ENCODE measurements around the gene TANC1.

TANC1 gene

DNA sequence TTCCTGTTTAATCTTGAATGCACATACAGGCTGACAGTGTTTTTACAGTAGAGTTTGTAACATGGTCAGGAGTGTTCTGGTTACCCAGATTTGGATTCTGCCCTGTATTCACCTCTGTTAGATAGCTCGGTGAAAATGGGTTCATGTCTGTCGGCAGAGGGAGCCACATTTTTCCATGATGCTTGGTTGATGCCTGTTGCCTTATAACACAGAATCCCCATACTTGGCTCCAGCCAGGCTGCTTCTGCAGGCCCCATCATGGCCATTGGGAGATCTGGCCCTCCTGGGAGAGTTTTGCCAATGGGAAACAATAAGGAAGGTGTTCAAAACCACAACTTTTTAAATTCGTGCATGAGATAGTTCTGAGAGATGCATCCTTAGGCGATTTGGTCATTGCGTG lies 240.0 kb downstream of the TANC1 start:
- H3K4me3 ChIP-seq (ENCODE audit: low read depth in 1 of 5, low read length in 5 of 5), result no peak overlapping the region
- no peaks in the 10 kb centered on the region for H3K9me3 ChIP-seq (ENCODE audit: control insufficient read depth in 5 of 5, low read length in 5 of 5)
- H3K27me3 ChIP-seq (ENCODE audit: control insufficient read depth in 5 of 5, insufficient read depth in 4 of 5, low read length in 5 of 5), result no peaks in the 10 kb centered on the region
- no peak overlapping the region for H3K27ac ChIP-seq (ENCODE audit: low read depth, low read length)
- H3K9ac ChIP-seq (ENCODE audit: low read length in 5 of 5), result no peak overlapping the region
- peaks cover 7 to 14% (median 12%) of the 10 kb centered on the region in 5 donors for H3K36me3 ChIP-seq (ENCODE audit: control insufficient read depth in 5 of 5, insufficient read depth in 5 of 5, low read length in 5 of 5)
- no peaks in the 10 kb centered on the region for H3K4me1 ChIP-seq (ENCODE audit: control insufficient read depth in 5 of 5, insufficient read depth in 5 of 5, low read length in 5 of 5)

DNA sequence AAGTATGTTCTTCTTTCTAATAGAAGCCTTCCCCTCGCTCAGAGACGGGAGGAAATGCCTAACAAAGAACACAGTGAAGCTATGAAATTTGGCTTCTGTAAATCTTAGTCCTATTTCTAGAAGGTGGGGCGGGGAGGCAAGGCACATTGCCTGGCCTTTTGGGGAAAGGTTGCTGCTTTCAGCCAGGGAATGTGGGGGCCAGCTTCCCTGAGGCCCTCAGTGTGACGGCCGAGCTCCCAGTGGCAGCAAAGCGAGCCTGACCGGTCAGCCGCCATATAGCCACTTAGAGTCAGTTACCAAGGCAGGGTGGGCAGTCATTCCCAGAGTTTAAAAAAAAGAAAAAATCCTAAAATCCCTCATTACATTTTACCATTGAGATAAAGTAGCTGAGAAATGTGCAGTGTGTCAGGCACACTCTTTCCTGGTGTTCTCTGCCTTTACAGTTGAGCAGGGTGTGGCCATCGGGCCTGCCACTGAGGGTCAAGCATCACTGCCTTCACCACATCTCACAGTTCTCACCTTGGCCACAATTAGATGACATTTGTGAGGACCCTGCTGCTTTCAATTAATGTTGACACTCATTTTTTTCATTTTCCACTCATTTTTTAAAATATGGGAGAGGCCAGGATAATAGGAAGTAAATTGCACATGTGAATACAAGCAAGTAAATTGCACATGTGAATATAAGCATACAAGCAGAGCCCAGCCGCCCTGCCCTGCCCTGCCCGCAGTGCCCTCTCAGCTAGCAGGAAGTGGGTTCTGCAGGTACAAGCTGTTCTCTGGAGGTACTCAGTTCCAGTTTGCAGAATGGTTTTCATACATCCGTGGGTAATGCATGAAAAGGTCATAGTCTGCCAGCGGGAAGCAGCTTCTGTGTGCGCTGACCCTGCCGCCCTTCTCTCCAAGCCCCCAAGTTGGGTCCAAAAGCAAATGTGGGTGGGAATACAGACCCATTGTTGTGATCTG lies 241.2 kb downstream of the TANC1 start:
- H3K27ac ChIP-seq (ENCODE audit: low read depth, low read length), result no peak overlapping the region
- no peaks in the 10 kb centered on the region for H3K4me1 ChIP-seq (ENCODE audit: control insufficient read depth in 5 of 5, insufficient read depth in 5 of 5, low read length in 5 of 5)
- H3K36me3 ChIP-seq (ENCODE audit: control insufficient read depth in 5 of 5, insufficient read depth in 5 of 5, low read length in 5 of 5), result peaks cover 7 to 19% (median 16%) of the 10 kb centered on the region in 5 donors
- no peaks in the 10 kb centered on the region for H3K27me3 ChIP-seq (ENCODE audit: control insufficient read depth in 5 of 5, insufficient read depth in 4 of 5, low read length in 5 of 5)
- H3K4me3 ChIP-seq (ENCODE audit: low read depth in 1 of 5, low read length in 5 of 5), result no peak overlapping the region
- H3K9ac ChIP-seq (ENCODE audit: low read length in 5 of 5), result no peak overlapping the region
- H3K9me3 ChIP-seq (ENCODE audit: control insufficient read depth in 5 of 5, low read length in 5 of 5), result no peaks in the 10 kb centered on the region

DNA sequence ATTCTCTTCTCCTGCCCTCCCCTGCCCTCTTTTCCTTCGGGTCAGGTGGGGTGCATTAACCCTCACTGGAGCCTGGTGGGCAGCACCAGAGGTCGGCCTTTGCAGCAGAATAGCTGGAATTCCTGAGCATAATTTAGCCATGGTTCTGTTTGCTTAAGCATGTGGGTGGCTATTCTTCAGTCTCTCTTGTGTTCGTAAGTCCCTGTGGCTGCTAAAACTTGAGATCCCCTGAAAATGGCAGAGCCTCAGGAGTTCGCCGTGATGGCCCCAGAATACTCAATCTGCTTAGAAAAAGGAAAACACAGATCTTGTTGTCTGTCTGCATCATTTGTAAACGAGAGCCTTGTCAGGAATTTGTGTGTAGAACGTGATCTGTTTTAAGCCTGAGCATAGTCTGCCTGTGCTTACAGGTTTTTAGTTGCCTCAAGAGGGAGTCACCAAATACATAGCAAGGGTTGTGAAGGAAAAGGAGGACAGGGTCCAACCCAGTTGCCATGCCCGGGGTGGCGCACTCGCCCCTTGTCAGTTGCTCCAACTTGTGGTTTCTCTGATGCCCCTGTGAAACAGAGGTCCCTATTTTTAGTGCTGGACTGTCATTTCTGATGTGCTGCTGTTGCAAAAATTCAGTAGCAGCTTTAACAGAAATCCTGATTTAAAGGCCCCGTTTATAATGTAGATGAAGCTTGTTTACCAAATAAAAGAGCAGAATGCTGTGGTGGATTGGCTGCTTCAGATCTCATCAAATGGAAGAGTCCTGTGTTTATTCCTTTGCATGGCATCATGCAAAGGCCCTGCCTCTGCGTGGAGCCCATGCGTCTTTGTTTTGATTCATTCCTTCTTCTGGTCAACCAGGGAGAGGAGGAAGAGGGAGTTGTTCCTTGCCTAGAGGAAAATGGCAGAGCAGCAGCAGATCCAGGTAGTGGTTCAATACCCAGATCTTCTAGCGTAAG lies 243.3 kb downstream of the TANC1 start:
- no peaks in the 10 kb centered on the region for H3K27me3 ChIP-seq (ENCODE audit: control insufficient read depth in 5 of 5, insufficient read depth in 4 of 5, low read length in 5 of 5)
- H3K27ac ChIP-seq (ENCODE audit: low read depth, low read length), result no peak overlapping the region
- no peak overlapping the region for H3K9ac ChIP-seq (ENCODE audit: low read length in 5 of 5)
- H3K4me1 ChIP-seq (ENCODE audit: control insufficient read depth in 5 of 5, insufficient read depth in 5 of 5, low read length in 5 of 5), result no peaks in the 10 kb centered on the region
- H3K4me3 ChIP-seq (ENCODE audit: low read depth in 1 of 5, low read length in 5 of 5), result no peak overlapping the region
- no peaks in the 10 kb centered on the region for H3K9me3 ChIP-seq (ENCODE audit: control insufficient read depth in 5 of 5, low read length in 5 of 5)
- H3K36me3 ChIP-seq (ENCODE audit: control insufficient read depth in 5 of 5, insufficient read depth in 5 of 5, low read length in 5 of 5), result peaks cover 4 to 28% (median 20%) of the 10 kb centered on the region in 5 donors

DNA sequence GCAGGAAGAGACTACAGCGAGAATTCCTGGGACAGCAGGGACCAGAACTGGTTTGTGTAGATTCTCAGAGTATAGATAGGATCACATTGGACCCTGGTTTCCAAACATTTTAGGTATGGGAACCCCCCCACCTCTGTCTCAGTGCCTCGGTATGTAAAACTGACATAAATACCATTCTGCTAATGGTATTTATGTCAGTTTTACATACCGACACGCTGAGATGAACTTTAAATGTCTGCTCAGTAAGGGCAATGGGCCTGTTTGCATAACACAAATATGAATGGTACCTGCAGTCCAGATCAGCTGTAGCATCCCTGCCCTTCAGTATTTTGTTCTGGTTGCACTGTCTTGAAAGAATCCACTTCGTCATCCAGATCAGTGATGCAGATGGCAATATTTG lies 244.9 kb downstream of the TANC1 start:
- H3K4me1 ChIP-seq (ENCODE audit: control insufficient read depth in 5 of 5, insufficient read depth in 5 of 5, low read length in 5 of 5), result no peaks in the 10 kb centered on the region

DNA sequence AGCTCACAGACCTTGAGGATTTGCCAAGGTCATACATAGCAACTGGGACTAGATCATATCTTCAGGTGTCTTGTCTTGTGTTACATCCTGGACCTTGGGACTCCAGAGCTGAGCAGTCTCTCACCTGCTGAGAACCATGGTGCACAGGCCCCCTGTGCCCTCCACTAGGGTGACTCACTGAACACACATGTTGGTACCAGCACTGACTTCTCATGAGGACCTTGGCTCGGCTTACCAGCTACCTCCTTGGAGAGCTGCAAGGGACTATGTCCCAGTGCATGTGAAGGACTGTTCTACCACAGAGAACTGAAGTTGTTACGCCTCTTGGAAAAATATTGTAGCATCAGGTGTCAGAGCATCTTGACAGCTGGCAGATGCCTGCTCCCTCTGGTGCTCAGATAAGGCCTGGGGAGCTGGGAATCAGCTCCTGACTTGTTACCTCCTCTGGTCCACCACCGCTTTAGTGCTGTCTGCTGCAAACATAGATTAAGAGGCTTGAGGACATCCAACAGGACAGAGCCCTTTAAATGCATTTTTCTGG lies 246.0 kb downstream of the TANC1 start:
- H3K27ac ChIP-seq (ENCODE audit: low read depth, low read length), result no peak overlapping the region
- H3K9me3 ChIP-seq (ENCODE audit: control insufficient read depth in 5 of 5, low read length in 5 of 5), result no peaks in the 10 kb centered on the region
- no peak overlapping the region for H3K4me3 ChIP-seq (ENCODE audit: low read depth in 1 of 5, low read length in 5 of 5)
- H3K27me3 ChIP-seq (ENCODE audit: control insufficient read depth in 5 of 5, insufficient read depth in 4 of 5, low read length in 5 of 5), result no peaks in the 10 kb centered on the region
- H3K9ac ChIP-seq (ENCODE audit: low read length in 5 of 5), result no peak overlapping the region
- H3K36me3 ChIP-seq (ENCODE audit: control insufficient read depth in 5 of 5, insufficient read depth in 5 of 5, low read length in 5 of 5), result peaks cover 2 to 43% (median 39%) of the 10 kb centered on the region in 5 donors
- no peaks in the 10 kb centered on the region for H3K4me1 ChIP-seq (ENCODE audit: control insufficient read depth in 5 of 5, insufficient read depth in 5 of 5, low read length in 5 of 5)

More for the DNA sequence above, 244.9 kb downstream of the TANC1 start:
- Histone ChIP-seq H3K27me3 (ENCODE audit: control insufficient read depth in 5 of 5, insufficient read depth in 4 of 5, low read length in 5 of 5) (no peaks in the 10 kb centered on the region), H3K27ac (ENCODE audit: low read depth, low read length) (no peak overlapping the region), H3K4me3 (ENCODE audit: low read depth in 1 of 5, low read length in 5 of 5) (no peak overlapping the region), H3K9me3 (ENCODE audit: control insufficient read depth in 5 of 5, low read length in 5 of 5) (no peaks in the 10 kb centered on the region), H3K9ac (ENCODE audit: low read length in 5 of 5) (no peak overlapping the region), H3K36me3 (ENCODE audit: control insufficient read depth in 5 of 5, insufficient read depth in 5 of 5, low read length in 5 of 5) (peaks cover 2 to 37% (median 28%) of the 10 kb centered on the region in 5 donors)

DNA sequence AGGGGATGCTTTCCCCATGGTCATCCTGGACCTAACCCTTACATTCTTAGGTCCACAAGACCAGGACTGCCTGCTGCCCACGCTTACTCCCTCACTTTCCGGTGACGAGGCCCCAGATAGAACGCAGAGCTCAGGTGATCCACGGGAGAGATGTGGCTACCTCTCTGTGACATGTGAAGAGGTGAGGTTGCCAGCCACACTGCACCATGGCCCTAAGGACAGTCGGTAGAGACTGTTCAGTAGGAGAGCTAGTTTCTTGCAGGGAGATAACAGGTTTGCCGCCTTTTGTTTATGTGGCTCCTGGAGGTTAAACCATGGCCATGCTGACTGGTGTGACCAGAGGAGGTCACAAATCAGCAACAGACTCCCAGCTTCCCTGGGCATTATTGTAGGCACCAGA lies 246.7 kb downstream of the TANC1 start:
- Histone ChIP-seq H3K9ac (ENCODE audit: low read length in 5 of 5) (no peak overlapping the region), H3K36me3 (ENCODE audit: control insufficient read depth in 5 of 5, insufficient read depth in 5 of 5, low read length in 5 of 5) (peaks cover 2 to 50% (median 46%) of the 10 kb centered on the region in 5 donors), H3K27me3 (ENCODE audit: control insufficient read depth in 5 of 5, insufficient read depth in 4 of 5, low read length in 5 of 5) (no peaks in the 10 kb centered on the region), H3K27ac (ENCODE audit: low read depth, low read length) (no peak overlapping the region), H3K4me3 (ENCODE audit: low read depth in 1 of 5, low read length in 5 of 5) (no peak overlapping the region), H3K4me1 (ENCODE audit: control insufficient read depth in 5 of 5, insufficient read depth in 5 of 5, low read length in 5 of 5) (no peaks in the 10 kb centered on the region), H3K9me3 (ENCODE audit: control insufficient read depth in 5 of 5, low read length in 5 of 5) (no peaks in the 10 kb centered on the region)

DNA sequence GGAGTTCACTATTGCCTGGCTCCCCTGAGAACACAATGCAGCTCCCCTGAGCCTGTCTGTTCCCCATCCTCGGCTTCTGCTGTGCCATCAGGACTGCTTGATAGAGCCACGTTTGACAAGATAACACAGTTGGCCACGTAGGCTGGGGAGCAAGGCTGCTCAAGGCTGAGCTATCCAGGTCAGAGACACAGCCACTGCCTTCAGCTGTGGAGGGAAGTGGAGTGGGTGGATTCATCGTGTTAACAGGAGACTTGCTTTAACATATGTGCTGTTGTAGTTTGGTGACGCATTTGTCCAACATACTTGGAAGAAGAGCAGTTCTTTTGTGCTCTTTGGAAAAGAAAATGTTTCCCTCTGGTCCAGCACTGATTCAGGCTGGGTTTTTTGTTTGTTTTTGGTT lies 249.2 kb downstream of the TANC1 start:
- Histone ChIP-seq H3K9ac (ENCODE audit: low read length in 5 of 5) (no peak overlapping the region), H3K4me1 (ENCODE audit: control insufficient read depth in 5 of 5, insufficient read depth in 5 of 5, low read length in 5 of 5) (no peaks in the 10 kb centered on the region), H3K27me3 (ENCODE audit: control insufficient read depth in 5 of 5, insufficient read depth in 4 of 5, low read length in 5 of 5) (no peaks in the 10 kb centered on the region), H3K27ac (ENCODE audit: low read depth, low read length) (no peak overlapping the region), H3K4me3 (ENCODE audit: low read depth in 1 of 5, low read length in 5 of 5) (no peak overlapping the region), H3K36me3 (ENCODE audit: control insufficient read depth in 5 of 5, insufficient read depth in 5 of 5, low read length in 5 of 5) (peaks cover 5 to 62% (median 50%) of the 10 kb centered on the region in 5 donors), H3K9me3 (ENCODE audit: control insufficient read depth in 5 of 5, low read length in 5 of 5) (no peaks in the 10 kb centered on the region)

DNA sequence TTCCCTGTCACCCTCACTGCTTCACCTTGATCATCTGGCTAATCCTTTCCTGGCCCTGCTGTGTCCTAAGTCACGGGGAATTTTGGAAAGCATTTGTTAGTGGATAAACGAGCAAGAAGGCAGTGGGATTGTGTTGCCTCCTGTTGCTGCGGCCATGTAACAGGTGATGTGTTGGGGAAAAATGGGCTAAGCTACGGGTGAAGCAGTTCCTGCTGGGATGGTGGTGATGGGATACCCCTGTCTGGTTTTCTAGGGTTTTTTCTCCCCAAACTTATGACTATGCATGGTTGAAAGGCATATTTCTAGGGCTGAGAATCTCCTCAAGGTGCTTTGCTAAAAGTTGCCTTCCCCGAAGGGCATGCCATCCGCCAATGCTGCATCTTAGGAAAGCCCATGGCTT lies 249.9 kb downstream of the TANC1 start:
- Histone ChIP-seq H3K4me1 (ENCODE audit: control insufficient read depth in 5 of 5, insufficient read depth in 5 of 5, low read length in 5 of 5) (no peaks in the 10 kb centered on the region), H3K27me3 (ENCODE audit: control insufficient read depth in 5 of 5, insufficient read depth in 4 of 5, low read length in 5 of 5) (no peaks in the 10 kb centered on the region), H3K4me3 (ENCODE audit: low read depth in 1 of 5, low read length in 5 of 5) (no peak overlapping the region), H3K27ac (ENCODE audit: low read depth, low read length) (no peak overlapping the region), H3K9me3 (ENCODE audit: control insufficient read depth in 5 of 5, low read length in 5 of 5) (no peaks in the 10 kb centered on the region), H3K36me3 (ENCODE audit: control insufficient read depth in 5 of 5, insufficient read depth in 5 of 5, low read length in 5 of 5) (peaks cover 5 to 62% (median 50%) of the 10 kb centered on the region in 5 donors), H3K9ac (ENCODE audit: low read length in 5 of 5) (no peak overlapping the region)

DNA sequence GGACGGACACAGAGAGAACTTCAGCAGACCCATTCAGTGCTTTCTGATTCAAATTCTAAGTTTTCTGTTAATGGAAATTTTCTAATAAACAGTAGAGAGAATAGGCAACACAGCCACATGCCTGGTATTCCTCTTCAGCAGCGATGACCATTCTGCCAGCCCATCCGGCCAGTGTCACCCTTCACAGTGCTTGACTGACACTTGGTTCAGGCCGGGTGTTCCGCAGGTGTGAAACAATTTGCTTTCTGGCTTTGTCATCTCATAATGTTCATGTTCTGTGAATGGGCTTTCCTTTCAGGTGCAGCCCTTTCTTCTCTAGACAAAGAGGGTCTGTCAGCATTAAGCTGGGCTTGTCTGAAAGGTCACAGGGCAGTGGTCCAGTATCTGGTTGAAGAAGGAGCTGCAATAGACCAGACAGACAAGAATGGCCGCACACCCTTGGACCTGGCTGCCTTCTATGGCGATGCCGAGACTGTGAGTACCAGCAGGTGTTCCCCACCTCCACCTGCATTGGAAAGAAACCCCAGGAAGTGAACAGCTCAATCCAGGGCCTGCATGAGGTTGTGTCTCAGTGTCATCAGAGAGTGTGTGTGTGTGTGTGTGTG lies 251.1 kb downstream of the TANC1 start:
- Histone ChIP-seq H3K9ac (ENCODE audit: low read length in 5 of 5) (no peak overlapping the region), H3K4me3 (ENCODE audit: low read depth in 1 of 5, low read length in 5 of 5) (no peak overlapping the region), H3K4me1 (ENCODE audit: control insufficient read depth in 5 of 5, insufficient read depth in 5 of 5, low read length in 5 of 5) (peaks cover 0 to 2% (median 0%) of the 10 kb centered on the region in 5 donors), H3K9me3 (ENCODE audit: control insufficient read depth in 5 of 5, low read length in 5 of 5) (no peaks in the 10 kb centered on the region), H3K27me3 (ENCODE audit: control insufficient read depth in 5 of 5, insufficient read depth in 4 of 5, low read length in 5 of 5) (no peaks in the 10 kb centered on the region), H3K27ac (ENCODE audit: low read depth, low read length) (no peak overlapping the region), H3K36me3 (ENCODE audit: control insufficient read depth in 5 of 5, insufficient read depth in 5 of 5, low read length in 5 of 5) (peaks cover 5 to 70% (median 53%) of the 10 kb centered on the region in 5 donors)
